HL-60 (cell line): Measurements from ENCODE around the gene MTIF2.
A peak's percentile ranks its signal among the peaks of the same experiment; 100 is the strongest.

Source experiments
- DNase-seq, 2 experiments: peaks; one replicate each; pipeline ENCODE4 v3.0.0-alpha.2; 2010 to 2020; ENCODE audit warnings: low read depth in 1 of 2, low spot score in 1 of 2
- H3K27ac ChIP-seq: fragments of 250-450 bp; sonication (Bioruptor Pico); replicated peaks from 2 replicates; pipeline ENCODE4 v1.5.1; 2020; ENCODE audit warnings: mild to moderate bottlenecking, moderate library complexity
- H3K27me3 ChIP-seq: fragments of 250-450 bp; sonication (Bioruptor Pico); 2 replicates; pipeline ENCODE4 v1.5.1; 2021; ENCODE audit warnings: mild to moderate bottlenecking, moderate library complexity; ENCODE audit not compliant: insufficient read depth, poor library complexity, severe bottlenecking
- H3K4me3 ChIP-seq: replicated peaks from 2 replicates; pipeline ENCODE4 v1.5.1; 2011; ENCODE audit warnings: mild to moderate bottlenecking, control low read depth, low read length; ENCODE audit not compliant: insufficient read depth
- GABPA ChIP-seq: IDR thresholded peaks from 2 replicates; pipeline ENCODE4 v1.6.1; 2012; ENCODE audit warnings: low read depth
- POLR2AphosphoS5 ChIP-seq: IDR thresholded peaks from 2 replicates; pipeline ENCODE4 v1.6.1; 2012; ENCODE audit warnings: low read depth
- SPI1 ChIP-seq: IDR thresholded peaks from 2 replicates; pipeline ENCODE4 v1.6.1; 2012; ENCODE audit warnings: low read depth, mild to moderate bottlenecking, borderline replicate concordance
- TF ChIP-seq, protein P1 (sequence below): IDR thresholded peaks from 2 replicates; pipeline ENCODE4 v1.6.1; 2012; ENCODE audit warnings: low read depth; ENCODE audit not compliant: insufficient replicate concordance
- TF ChIP-seq, protein P2 (sequence below): IDR thresholded peaks from one replicate; pipeline ENCODE4 v1.5.1; 2011; ENCODE audit warnings: low read length, control low read depth, inconsistent platforms; ENCODE audit not compliant: insufficient read depth

The MTIF2 gene

DNA sequence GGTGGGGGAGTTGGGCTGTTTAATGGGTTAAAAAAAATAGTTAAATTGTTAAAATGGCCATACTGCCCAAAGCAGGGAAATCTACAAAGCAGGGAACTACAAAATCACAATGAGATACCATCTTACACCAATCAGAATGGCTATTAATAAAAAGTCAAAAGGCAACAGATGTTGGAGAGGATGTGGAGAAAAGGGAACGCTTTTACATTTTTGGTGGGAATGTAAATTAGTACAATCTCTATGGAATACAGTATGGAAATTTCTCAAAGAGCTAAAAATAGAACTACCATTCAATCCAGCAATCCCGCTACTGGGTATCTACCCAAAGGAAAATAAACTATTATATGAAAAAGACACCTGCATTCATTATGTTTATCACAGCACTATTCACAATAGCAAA is 64.1 kb downstream of the MTIF2 start:
- no peak overlapping the region for H3K4me3 ChIP-seq
- DNase-seq, result no peak
- H3K27ac ChIP-seq, result no peak overlapping the region
- TF ChIP-seq GABPA (no peak), POLR2AphosphoS5 (no peak), SPI1 (no peak)
- TF ChIP-seq, protein P1, sequence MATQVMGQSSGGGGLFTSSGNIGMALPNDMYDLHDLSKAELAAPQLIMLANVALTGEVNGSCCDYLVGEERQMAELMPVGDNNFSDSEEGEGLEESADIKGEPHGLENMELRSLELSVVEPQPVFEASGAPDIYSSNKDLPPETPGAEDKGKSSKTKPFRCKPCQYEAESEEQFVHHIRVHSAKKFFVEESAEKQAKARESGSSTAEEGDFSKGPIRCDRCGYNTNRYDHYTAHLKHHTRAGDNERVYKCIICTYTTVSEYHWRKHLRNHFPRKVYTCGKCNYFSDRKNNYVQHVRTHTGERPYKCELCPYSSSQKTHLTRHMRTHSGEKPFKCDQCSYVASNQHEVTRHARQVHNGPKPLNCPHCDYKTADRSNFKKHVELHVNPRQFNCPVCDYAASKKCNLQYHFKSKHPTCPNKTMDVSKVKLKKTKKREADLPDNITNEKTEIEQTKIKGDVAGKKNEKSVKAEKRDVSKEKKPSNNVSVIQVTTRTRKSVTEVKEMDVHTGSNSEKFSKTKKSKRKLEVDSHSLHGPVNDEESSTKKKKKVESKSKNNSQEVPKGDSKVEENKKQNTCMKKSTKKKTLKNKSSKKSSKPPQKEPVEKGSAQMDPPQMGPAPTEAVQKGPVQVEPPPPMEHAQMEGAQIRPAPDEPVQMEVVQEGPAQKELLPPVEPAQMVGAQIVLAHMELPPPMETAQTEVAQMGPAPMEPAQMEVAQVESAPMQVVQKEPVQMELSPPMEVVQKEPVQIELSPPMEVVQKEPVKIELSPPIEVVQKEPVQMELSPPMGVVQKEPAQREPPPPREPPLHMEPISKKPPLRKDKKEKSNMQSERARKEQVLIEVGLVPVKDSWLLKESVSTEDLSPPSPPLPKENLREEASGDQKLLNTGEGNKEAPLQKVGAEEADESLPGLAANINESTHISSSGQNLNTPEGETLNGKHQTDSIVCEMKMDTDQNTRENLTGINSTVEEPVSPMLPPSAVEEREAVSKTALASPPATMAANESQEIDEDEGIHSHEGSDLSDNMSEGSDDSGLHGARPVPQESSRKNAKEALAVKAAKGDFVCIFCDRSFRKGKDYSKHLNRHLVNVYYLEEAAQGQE, result no peak
- TF ChIP-seq, protein P2, sequence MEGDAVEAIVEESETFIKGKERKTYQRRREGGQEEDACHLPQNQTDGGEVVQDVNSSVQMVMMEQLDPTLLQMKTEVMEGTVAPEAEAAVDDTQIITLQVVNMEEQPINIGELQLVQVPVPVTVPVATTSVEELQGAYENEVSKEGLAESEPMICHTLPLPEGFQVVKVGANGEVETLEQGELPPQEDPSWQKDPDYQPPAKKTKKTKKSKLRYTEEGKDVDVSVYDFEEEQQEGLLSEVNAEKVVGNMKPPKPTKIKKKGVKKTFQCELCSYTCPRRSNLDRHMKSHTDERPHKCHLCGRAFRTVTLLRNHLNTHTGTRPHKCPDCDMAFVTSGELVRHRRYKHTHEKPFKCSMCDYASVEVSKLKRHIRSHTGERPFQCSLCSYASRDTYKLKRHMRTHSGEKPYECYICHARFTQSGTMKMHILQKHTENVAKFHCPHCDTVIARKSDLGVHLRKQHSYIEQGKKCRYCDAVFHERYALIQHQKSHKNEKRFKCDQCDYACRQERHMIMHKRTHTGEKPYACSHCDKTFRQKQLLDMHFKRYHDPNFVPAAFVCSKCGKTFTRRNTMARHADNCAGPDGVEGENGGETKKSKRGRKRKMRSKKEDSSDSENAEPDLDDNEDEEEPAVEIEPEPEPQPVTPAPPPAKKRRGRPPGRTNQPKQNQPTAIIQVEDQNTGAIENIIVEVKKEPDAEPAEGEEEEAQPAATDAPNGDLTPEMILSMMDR, result no peak
- H3K27me3 ChIP-seq, result no peaks in the 10 kb centered on the region

DNA sequence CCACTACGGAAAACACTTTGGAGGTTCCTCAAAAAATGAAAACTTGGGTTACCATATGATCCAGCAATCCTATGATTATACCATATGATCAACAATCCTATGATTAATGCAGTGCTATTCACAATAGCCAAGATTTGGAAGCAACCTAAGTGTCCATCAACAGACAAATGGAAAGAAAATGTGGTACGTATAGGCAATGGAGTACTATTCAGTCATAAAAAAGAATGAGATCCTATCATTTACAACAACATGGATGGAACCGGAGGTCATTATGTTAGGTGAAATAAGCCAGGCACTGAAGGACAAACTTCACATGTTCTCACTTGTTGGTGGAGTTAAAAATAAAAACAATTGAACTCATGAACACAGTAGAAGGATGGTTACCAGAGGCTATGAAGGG is 64.5 kb downstream of the MTIF2 start:
- DNase-seq, result no peak
- Histone ChIP-seq H3K27me3 (no peaks in the 10 kb centered on the region), H3K27ac (no peak overlapping the region), H3K4me3 (no peak overlapping the region)
- TF ChIP-seq SPI1 (no peak), POLR2AphosphoS5 (no peak), GABPA (no peak)
- TF ChIP-seq, protein P2, result no peak
- TF ChIP-seq, protein P1, result no peak

DNA sequence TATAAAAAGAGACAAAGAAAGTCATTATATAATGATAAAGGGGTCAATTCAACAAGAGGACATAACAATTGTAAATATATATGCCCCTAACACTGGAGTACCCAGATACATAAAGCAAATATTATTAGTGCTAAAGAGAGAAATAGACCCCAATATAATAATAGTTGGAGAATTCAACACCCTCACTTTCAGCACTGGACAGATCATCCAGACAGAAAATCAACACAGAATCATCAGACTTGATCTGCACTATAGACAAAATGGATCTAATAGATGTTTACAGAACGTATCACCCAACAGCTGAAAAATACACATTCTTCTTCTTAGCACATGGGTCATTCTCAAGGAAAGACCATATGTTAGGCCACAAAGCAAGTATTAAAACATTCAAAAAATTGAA is 68.6 kb downstream of the MTIF2 start:
- no peak for DNase-seq
- no peak for TF ChIP-seq POLR2AphosphoS5
- TF ChIP-seq SPI1, result no peak
- TF ChIP-seq, protein P2, result no peak
- TF ChIP-seq, protein P1, result peak; percentile 84
- no peak for TF ChIP-seq GABPA

More for the DNA sequence above, 68.6 kb downstream of the MTIF2 start:
- Histone ChIP-seq H3K27ac (no peak overlapping the region), H3K4me3 (no peak overlapping the region), H3K27me3 (no peaks in the 10 kb centered on the region)
